ENCODE results near the gene PIPOX.

PIPOX gene

GRCh38 chr17:29021226-29021625 is 21.7 kb upstream of the PIPOX start:
- H3K27ac ChIP-seq, result no peak overlapping the region
- no peak for TF ChIP-seq CTCF (conservative IDR thresholded peaks at IDR 0.05)

GRCh38 chr17:29022074-29022473 is 20.9 kb upstream of the PIPOX start:
- H3K27ac ChIP-seq, result peak overlapping the region; percentile 32; the same call in 1 of the 2 replicates
- TF ChIP-seq CTCF (conservative IDR thresholded peaks at IDR 0.05), result no peak

- no peak overlapping the region for H3K27ac ChIP-seq
- no peak for TF ChIP-seq CTCF (conservative IDR thresholded peaks at IDR 0.05)
Measured at GRCh38 chr17:29024316-29024952, 18.5 kb upstream of the PIPOX start.

- TF ChIP-seq CTCF (conservative IDR thresholded peaks at IDR 0.05), result no peak
- H3K27ac ChIP-seq, result no peak overlapping the region
Measured at GRCh38 chr17:29031488-29031887, 11.5 kb upstream of the PIPOX start.

- H3K27ac ChIP-seq, result no peak overlapping the region
- no peak for TF ChIP-seq CTCF (conservative IDR thresholded peaks at IDR 0.05)
Measured at GRCh38 chr17:29032013-29032856, 10.7 kb upstream of the PIPOX start.

GRCh38 chr17:29032857-29033197 is 10.1 kb upstream of the PIPOX start:
- H3K27ac ChIP-seq, result no peak overlapping the region
- no peak for TF ChIP-seq CTCF (conservative IDR thresholded peaks at IDR 0.05)

- no peak overlapping the region for H3K27ac ChIP-seq
- TF ChIP-seq CTCF (conservative IDR thresholded peaks at IDR 0.05), result no peak
Measured at GRCh38 chr17:29034510-29034909, 8.4 kb upstream of the PIPOX start.
